Immature natural killer cell (primary cell): ENCODE results near the gene MRPL47. TPM values are rescaled to one million over a fixed set of nuclear protein-coding genes. Genes with fewer than 3 reads are reported as not detected.

Experiments used
- DNase-seq, 3 donors: peaks; one replicate each; pipeline ENCODE4 v3.0.0; 2022; ENCODE audit warnings: mixed read lengths in 1 of 3
- H3K27ac Mint-ChIP-seq, 6 donors: one replicate each; pipeline ENCODE4 v1.8.0; 2020; ENCODE audit warnings: mixed read lengths in 6 of 6, mild to moderate bottlenecking in 5 of 6, inconsistent platforms in 4 of 6, moderate library complexity in 3 of 6
- H3K27me3 Mint-ChIP-seq, 3 donors: one replicate each; pipeline ENCODE4 v1.8.0; 2020 to 2021; ENCODE audit warnings: low read depth in 3 of 3, mild to moderate bottlenecking in 3 of 3, mixed read lengths in 3 of 3, moderate library complexity in 3 of 3, inconsistent platforms in 1 of 3
- H3K36me3 Mint-ChIP-seq, 3 donors: one replicate each; pipeline ENCODE4 v1.8.0; 2020; ENCODE audit warnings: mixed read lengths in 3 of 3, inconsistent platforms in 2 of 3, mild to moderate bottlenecking in 2 of 3
- H3K4me1 Mint-ChIP-seq, 2 donors: one replicate each; pipeline ENCODE4 v1.8.0; 2020; ENCODE audit warnings: inconsistent platforms in 2 of 2, mild to moderate bottlenecking in 2 of 2, mixed read lengths in 2 of 2, moderate library complexity in 1 of 2
- H3K4me3 Mint-ChIP-seq, 5 donors: one replicate each; pipeline ENCODE4 v1.8.0; 2020; ENCODE audit warnings: mild to moderate bottlenecking in 5 of 5, mixed read lengths in 5 of 5, inconsistent platforms in 3 of 5, moderate library complexity in 3 of 5
- H3K9me3 Mint-ChIP-seq, 6 donors: one replicate each; pipeline ENCODE4 v1.8.0; 2020; ENCODE audit warnings: mild to moderate bottlenecking in 6 of 6, mixed read lengths in 6 of 6, inconsistent platforms in 4 of 6, moderate library complexity in 3 of 6
- polyA plus RNA-seq, 3 donors: library from polyadenylated mRNA; unstranded; fragments of 300-500 nt; fragmentation: Illumina TruSeq; gene quantifications; one replicate each; pipeline ENCODE4 v1.2.3, GENCODE V29; 2021

Gene MRPL47
- polyA plus RNA-seq, 3 donors from 2014 or later, result 49.0 to 61.8 (median 53.6) TPM

DNA sequence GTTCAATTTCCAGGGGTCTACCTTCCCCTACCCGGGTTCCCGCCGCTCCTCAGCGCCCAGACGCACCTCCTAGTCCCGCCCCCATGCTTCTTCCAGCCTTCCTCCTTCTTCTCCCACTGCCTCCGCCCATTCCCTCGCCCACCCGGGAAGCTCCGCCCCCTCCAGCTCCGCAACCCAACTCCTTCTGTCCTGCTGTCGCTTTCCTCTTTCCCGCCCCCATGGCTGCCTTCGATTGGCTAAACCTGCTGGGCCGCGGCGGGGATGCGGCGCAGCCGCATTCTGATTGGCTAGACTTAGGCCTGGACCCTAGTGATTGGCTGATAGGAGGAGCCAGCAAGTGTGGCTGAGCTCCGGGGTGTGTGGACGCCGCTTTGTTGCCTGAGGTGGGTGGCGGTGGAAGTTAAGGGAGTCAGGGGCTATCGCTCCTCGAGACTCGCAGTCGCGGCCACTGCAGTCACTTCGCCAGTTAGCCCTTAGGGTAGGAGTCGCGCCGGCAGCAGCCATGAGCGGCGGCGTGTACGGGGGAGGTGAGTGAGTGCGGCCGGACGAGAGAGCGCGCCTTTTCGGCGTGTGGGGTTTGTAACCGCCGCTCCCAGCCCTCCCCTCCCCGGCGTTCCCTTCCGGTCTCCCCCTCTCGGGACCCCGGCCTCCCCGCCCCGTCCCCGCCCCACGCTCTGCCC, 41.7 kb downstream of the MRPL47 start, which contains the start of gene ACTL6A:
Gene ACTL6A (plus strand): TSS at position 336 of the 680 bp plus-strand sequence. CDS start 167 bp downstream, at position 503.
- Mint-ChIP-seq H3K4me1 (peaks cover 24 to 36% of the 10 kb centered on the region in 2 donors), H3K27me3 (peaks cover 5 to 9% (median 5%) of the 10 kb centered on the region in 3 donors), H3K36me3 (no peaks in the 10 kb centered on the region), H3K27ac (peak within 1 kb of the TSS; percentile 80 to 97 (median 96)), H3K4me3 (peak within 1 kb of the TSS; percentile 92 to 100 (median 99)), H3K9me3 (no peaks in the 10 kb centered on the region)
- DNase-seq, result peak; percentile 97

- no peak overlapping the region for H3K27ac Mint-ChIP-seq
- H3K9me3 Mint-ChIP-seq, result no peaks in the 10 kb centered on the region
- H3K27me3 Mint-ChIP-seq, result peaks cover 5 to 11% (median 9%) of the 10 kb centered on the region in 3 donors
- no peaks in the 10 kb centered on the region for H3K36me3 Mint-ChIP-seq
- DNase-seq, result no peak
- H3K4me3 Mint-ChIP-seq, result no peak overlapping the region
- peaks cover 22 to 33% of the 10 kb centered on the region in 2 donors for H3K4me1 Mint-ChIP-seq
Measured at GRCh38 chr3:179560791-179561190, 43.6 kb downstream of the MRPL47 start.

- Mint-ChIP-seq H3K36me3 (no peaks in the 10 kb centered on the region), H3K4me3 (no peak overlapping the region), H3K27me3 (peaks cover 5 to 11% (median 9%) of the 10 kb centered on the region in 3 donors), H3K9me3 (no peaks in the 10 kb centered on the region), H3K27ac (no peak overlapping the region), H3K4me1 (peaks cover 12 to 13% of the 10 kb centered on the region in 2 donors)
- peak in 2 of 3 donors; percentile 23 to 26 for DNase-seq
Measured at GRCh38 chr3:179558742-179559364, 45.6 kb downstream of the MRPL47 start.

GRCh38 chr3:179551349-179552105, 52.9 kb downstream of the MRPL47 start:
- Mint-ChIP-seq H3K4me3 (no peak overlapping the region), H3K27ac (no peak overlapping the region), H3K4me1 (no peaks in the 10 kb centered on the region), H3K36me3 (no peaks in the 10 kb centered on the region), H3K27me3 (peaks cover 0 to 5% (median 0%) of the 10 kb centered on the region in 3 donors), H3K9me3 (no peaks in the 10 kb centered on the region)
- DNase-seq, result no peak

DNA sequence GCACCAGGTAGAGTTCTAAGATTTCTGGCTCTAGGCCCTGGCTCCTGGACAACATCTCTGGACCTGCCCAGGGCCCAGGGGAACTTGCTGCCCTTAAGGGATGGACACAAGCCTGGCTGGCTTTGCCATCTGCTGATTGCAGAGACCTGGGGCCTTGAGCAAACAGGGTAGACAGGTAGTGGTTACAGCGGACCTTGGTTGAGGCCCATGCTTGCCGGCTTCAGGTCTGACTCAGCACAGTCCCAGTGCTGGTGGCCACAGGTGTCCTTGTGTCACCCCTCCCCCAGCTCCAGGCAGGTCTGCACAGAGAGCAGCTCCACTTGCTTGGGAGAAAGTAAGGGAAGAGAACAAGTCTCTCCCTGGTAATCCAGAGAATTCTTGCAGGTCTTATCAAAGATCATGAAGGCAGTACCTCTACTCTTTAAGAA, 57.6 kb downstream of the MRPL47 start:
- Mint-ChIP-seq H3K27ac (no peak overlapping the region), H3K4me3 (no peak overlapping the region)

DNA sequence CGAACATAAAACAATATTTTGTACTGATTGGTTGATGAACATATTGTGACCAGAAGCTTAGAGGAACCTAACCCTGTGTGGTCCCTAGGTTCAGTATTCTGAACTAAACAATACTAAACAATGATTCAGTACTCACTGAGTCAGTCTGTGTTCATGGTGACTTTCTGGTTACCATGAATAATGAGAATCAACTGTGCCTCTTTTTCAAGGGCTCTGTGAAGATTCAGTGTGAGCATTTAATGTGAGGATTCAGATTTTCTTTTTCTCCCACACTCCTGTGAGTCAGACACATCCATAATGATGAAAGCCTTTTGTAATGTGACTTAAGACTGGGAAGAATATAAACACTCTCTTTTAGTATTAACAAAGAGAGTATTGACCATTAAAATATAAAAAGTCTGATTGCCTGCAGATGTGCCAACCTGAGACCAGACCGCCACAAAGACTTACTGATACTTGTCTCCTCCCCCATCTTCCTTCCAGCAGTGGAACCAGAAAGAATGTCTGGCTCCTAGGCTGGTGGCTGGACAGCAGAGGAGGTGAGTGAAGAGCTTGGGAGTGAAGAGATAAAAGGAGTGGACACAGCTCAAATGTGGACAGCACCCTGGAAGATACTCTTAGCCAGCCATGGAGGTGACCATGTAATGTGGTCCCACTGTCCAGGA, 59.3 kb downstream of the MRPL47 start:
- peaks cover 0 to 3% (median 3%) of the 10 kb centered on the region in 3 donors for H3K27me3 Mint-ChIP-seq
- no peak overlapping the region for H3K27ac Mint-ChIP-seq
- no peaks in the 10 kb centered on the region for H3K4me1 Mint-ChIP-seq
- H3K9me3 Mint-ChIP-seq, result no peaks in the 10 kb centered on the region
- no peaks in the 10 kb centered on the region for H3K36me3 Mint-ChIP-seq
- no peak overlapping the region for H3K4me3 Mint-ChIP-seq
- no peak for DNase-seq

More for the DNA sequence above, 57.6 kb downstream of the MRPL47 start:
- H3K27me3 Mint-ChIP-seq, result peaks cover 0 to 3% (median 3%) of the 10 kb centered on the region in 3 donors
- no peak for DNase-seq
- no peaks in the 10 kb centered on the region for H3K9me3 Mint-ChIP-seq
- H3K36me3 Mint-ChIP-seq, result no peaks in the 10 kb centered on the region
- no peaks in the 10 kb centered on the region for H3K4me1 Mint-ChIP-seq

DNA sequence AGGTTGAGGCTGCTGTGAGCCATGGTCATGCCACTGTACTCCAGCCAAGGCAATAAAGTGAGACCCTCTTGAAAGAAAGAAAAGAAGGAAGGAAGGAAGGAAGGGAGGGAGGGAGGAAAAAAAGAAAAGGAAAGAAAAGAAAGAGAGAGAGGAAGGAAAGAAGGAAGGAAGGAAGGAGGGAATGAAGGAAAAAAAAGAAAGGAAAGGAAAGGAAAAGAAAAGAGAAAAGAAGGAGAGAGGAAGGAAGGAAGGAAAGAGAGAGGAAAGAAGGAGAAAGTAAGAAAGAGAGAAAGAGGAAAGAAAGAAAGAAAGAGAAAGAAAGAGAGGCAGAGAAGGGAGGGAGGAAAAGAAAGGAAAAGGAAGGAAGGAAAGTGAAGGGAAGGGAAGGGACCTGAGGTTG, 62.1 kb downstream of the MRPL47 start:
- H3K27me3 Mint-ChIP-seq, result peaks cover 0 to 3% (median 3%) of the 10 kb centered on the region in 3 donors
- no peak overlapping the region for H3K4me3 Mint-ChIP-seq
- no peaks in the 10 kb centered on the region for H3K36me3 Mint-ChIP-seq
- no peaks in the 10 kb centered on the region for H3K4me1 Mint-ChIP-seq
- H3K9me3 Mint-ChIP-seq, result no peaks in the 10 kb centered on the region
- no peak overlapping the region for H3K27ac Mint-ChIP-seq
- DNase-seq, result no peak

DNA sequence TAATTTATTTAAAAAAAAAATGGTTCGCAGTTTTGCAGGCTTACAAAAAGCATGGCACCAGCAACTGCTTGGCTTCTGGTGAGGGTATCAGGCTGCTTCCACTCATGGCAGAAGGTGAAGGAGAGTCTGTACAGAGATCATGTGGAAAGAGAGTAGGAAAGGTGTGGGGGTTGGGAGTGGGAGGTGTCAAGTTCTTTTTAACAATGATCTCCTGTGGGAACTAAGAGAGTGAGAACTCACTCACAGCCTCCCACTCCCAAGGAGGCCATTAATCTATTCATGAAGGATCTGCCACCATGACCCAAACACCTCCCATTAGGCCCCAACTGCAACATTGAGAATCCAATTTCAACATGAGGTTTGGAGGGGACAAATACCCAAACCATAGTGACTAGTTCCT, 62.8 kb downstream of the MRPL47 start:
- H3K9me3 Mint-ChIP-seq, result no peaks in the 10 kb centered on the region
- no peaks in the 10 kb centered on the region for H3K4me1 Mint-ChIP-seq
- H3K27ac Mint-ChIP-seq, result no peak overlapping the region
- no peaks in the 10 kb centered on the region for H3K36me3 Mint-ChIP-seq
- DNase-seq, result no peak
- H3K4me3 Mint-ChIP-seq, result no peak overlapping the region
- peaks cover 0 to 3% (median 3%) of the 10 kb centered on the region in 3 donors for H3K27me3 Mint-ChIP-seq

GRCh38 chr3:179541094-179541493, 63.3 kb downstream of the MRPL47 start:
- peaks cover 1 to 3% (median 3%) of the 10 kb centered on the region in 3 donors for H3K27me3 Mint-ChIP-seq
- H3K36me3 Mint-ChIP-seq, result no peaks in the 10 kb centered on the region
- no peaks in the 10 kb centered on the region for H3K9me3 Mint-ChIP-seq
- no peaks in the 10 kb centered on the region for H3K4me1 Mint-ChIP-seq
- no peak for DNase-seq
- H3K27ac Mint-ChIP-seq, result no peak overlapping the region
- no peak overlapping the region for H3K4me3 Mint-ChIP-seq

Other genes starting within 250 kb of the MRPL47 start
- gene GNB4, start 153.2 kb downstream of the MRPL47 start, polyA plus RNA-seq, result 10 to 100 TPM in 1 of 3 donors, 1 to 10 TPM in 2; 2.2 to 12.3 (median 3.0) TPM
- gene ACTL6A, start 41.7 kb downstream of the MRPL47 start, polyA plus RNA-seq, result 10 to 100 TPM; 25.6 to 46.1 (median 34.5) TPM
- 10 to 100 TPM; 39.9 to 74.5 (median 61.1) TPM for gene NDUFB5, start 156 bp upstream of the MRPL47 start, polyA plus RNA-seq
- 1 to 10 TPM; 2.3 to 3.5 (median 2.6) TPM for gene USP13, start 48.4 kb upstream of the MRPL47 start, polyA plus RNA-seq